ENCODE results near the gene PLA2G4D. TPM values are rescaled to one million over a fixed set of nuclear protein-coding genes. Genes with fewer than 3 reads are reported as not detected.

The PLA2G4D gene
- total RNA-seq, 2 donors from 2014 or later: 0.09 TPM; not detected in 1

- ATAC-seq (replicated peaks): no peak
- no peak overlapping the region for H3K27ac Mint-ChIP-seq
- H3K4me3 Mint-ChIP-seq: no peak overlapping the region
- no peaks in the 10 kb centered on the region for H3K36me3 Mint-ChIP-seq (ENCODE audit: low read depth)
- no peaks in the 10 kb centered on the region for H3K9me3 Mint-ChIP-seq
- no peaks in the 10 kb centered on the region for H3K4me1 Mint-ChIP-seq
- peaks cover 26% of the 10 kb centered on the region for H3K27me3 Mint-ChIP-seq
Observed at GRCh38 chr15:42066764-42067415, 27.5 kb downstream of the PLA2G4D start.

DNA sequence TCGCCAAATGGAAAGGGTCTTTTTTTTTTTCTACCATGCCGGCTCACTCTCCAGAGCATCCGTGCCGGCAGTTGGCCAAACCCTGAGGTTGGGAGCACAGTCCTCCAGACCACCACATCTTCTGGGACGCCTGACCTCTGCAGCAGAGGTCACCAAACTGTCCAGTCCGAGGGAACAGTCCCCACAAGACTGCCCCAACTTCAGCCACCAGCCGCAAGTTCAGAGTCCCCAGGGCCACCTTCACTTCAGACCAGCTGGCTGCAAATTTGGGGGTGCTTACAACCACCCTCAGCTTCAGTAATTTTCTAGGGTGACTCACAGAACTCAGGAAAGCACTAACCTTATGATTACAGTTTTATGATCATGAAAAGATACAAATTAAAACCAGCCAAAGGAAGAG lies 28.9 kb downstream of the PLA2G4D start:
- no peak overlapping the region for H3K4me3 Mint-ChIP-seq
- no peaks in the 10 kb centered on the region for H3K36me3 Mint-ChIP-seq (ENCODE audit: low read depth)
- H3K27ac Mint-ChIP-seq: no peak overlapping the region
- H3K4me1 Mint-ChIP-seq: no peaks in the 10 kb centered on the region
- no peak for ATAC-seq (replicated peaks)
- H3K9me3 Mint-ChIP-seq: no peaks in the 10 kb centered on the region
- peaks cover 26% of the 10 kb centered on the region for H3K27me3 Mint-ChIP-seq

DNA sequence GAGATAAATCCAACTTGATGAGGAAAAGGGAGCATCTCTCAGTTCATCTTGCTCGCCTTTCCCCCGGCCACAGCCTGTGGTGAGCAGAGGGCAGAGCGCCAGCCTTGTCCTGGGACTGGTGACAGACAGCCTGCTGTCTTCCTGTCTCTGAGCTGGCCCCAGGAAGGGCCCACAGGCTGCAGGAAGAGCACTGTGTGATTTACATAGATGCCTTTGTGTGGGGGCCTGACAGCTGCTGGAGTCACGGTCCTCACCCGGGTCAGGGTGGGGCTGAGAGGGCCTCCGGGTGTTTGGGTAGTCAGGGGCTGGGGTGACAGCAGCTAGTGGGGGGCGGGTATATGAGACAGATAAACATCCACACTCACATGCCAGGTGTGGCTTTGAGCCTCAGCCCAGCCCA lies 29.3 kb downstream of the PLA2G4D start:
- Mint-ChIP-seq H3K27ac (no peak overlapping the region), H3K27me3 (peaks cover 26% of the 10 kb centered on the region), H3K4me1 (no peaks in the 10 kb centered on the region), H3K4me3 (no peak overlapping the region), H3K36me3 (ENCODE audit: low read depth) (no peaks in the 10 kb centered on the region), H3K9me3 (no peaks in the 10 kb centered on the region)
- no peak for ATAC-seq (replicated peaks)

DNA sequence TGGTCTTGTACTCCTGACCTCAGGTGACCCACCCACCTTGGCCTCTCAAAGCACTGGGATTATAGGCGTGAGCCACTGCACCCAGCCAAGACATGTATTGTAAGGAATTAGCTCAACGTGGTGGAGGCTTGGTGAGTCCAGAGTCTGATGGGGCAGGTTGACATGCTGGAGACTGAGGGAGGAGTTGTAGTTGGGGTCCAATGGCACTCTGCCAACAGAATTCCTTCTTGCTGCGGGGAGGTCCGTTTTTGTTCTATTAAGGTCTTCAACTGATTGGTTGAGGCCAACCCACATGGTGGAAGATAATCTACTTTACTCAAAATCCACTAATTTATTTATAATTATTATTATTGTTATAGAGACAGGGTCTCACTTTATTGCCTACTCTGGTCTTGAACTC lies 30.1 kb downstream of the PLA2G4D start:
- Mint-ChIP-seq H3K36me3 (ENCODE audit: low read depth) (no peaks in the 10 kb centered on the region), H3K4me3 (no peak overlapping the region), H3K27me3 (peaks cover 25% of the 10 kb centered on the region), H3K9me3 (no peaks in the 10 kb centered on the region), H3K27ac (no peak overlapping the region), H3K4me1 (no peaks in the 10 kb centered on the region)
- no peak for ATAC-seq (replicated peaks)

DNA sequence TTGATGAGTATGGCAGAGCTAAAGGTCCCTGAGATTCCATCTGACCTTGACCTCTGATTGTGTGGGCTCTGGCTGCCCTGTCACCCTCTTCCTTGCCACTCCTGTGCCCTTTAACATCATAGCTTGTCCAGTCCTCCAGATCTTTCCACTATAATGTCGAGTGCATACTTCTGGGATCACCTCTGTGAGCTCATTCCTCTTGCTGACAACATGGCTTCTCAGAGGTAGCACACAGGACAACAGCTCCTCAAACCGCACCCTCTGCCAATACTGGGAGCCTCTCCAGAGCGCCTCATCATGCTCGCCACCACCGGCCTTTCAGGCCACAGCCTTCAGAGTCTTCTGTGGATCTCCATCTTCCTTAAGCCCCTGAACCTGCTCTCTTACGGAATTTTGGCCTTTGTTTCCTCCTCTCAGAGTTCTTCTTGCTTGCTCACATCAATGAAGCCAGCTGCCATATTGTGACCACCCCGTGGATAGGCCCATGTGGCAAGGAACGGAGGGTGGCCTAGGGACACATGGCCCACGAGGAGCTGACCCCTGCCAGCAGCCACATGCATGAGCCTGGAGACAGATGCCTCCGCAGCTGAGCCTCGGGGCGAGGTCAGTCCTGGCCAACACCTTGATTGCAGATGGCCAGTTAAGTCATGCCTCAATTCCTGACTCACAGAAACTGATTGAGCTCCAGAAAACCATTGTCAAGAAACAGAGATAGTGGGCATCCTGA lies 31.1 kb downstream of the PLA2G4D start:
- Mint-ChIP-seq H3K9me3 (no peaks in the 10 kb centered on the region), H3K27ac (no peak overlapping the region), H3K4me3 (no peak overlapping the region), H3K27me3 (peaks cover 22% of the 10 kb centered on the region), H3K36me3 (ENCODE audit: low read depth) (no peaks in the 10 kb centered on the region), H3K4me1 (no peaks in the 10 kb centered on the region)
- no peak for ATAC-seq (replicated peaks)

DNA sequence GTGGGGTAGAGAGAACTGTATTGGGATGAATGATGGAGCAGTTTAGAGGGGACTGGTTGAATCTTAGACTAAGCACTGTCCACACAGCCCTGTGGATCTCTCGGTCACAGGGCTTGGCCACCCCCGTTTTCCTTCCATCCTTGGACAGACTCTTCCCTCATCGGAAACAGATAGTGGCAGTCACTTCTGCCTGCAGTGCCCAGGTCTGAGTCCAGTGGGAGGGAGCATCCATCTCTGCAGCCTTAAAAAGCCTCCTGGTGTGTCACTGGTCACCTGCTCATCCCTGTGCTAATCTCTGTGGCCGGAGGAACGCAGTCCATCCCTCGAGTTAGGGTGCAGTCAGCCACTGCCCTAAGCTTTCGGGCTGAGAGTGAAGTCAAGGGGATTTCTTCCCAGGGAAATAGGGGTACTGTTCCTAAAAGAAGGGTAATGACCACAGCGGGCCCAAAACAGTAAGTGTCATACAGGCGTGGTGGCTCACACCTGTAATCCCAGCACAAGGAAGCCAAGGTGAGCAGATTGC lies 32.0 kb downstream of the PLA2G4D start:
- ATAC-seq (replicated peaks): no peak
- H3K4me1 Mint-ChIP-seq: no peaks in the 10 kb centered on the region
- no peaks in the 10 kb centered on the region for H3K9me3 Mint-ChIP-seq
- no peaks in the 10 kb centered on the region for H3K36me3 Mint-ChIP-seq (ENCODE audit: low read depth)
- H3K27ac Mint-ChIP-seq: no peak overlapping the region
- H3K4me3 Mint-ChIP-seq: no peak overlapping the region
- H3K27me3 Mint-ChIP-seq: peaks cover 28% of the 10 kb centered on the region

- H3K4me1 Mint-ChIP-seq: peaks cover 5% of the 10 kb centered on the region
- H3K36me3 Mint-ChIP-seq (ENCODE audit: low read depth): no peaks in the 10 kb centered on the region
- H3K27me3 Mint-ChIP-seq: peaks cover 26% of the 10 kb centered on the region
- H3K27ac Mint-ChIP-seq: no peak overlapping the region
- no peaks in the 10 kb centered on the region for H3K9me3 Mint-ChIP-seq
- H3K4me3 Mint-ChIP-seq: no peak overlapping the region
- ATAC-seq (replicated peaks): no peak
Observed at GRCh38 chr15:42060797-42061196, 33.6 kb downstream of the PLA2G4D start.

DNA sequence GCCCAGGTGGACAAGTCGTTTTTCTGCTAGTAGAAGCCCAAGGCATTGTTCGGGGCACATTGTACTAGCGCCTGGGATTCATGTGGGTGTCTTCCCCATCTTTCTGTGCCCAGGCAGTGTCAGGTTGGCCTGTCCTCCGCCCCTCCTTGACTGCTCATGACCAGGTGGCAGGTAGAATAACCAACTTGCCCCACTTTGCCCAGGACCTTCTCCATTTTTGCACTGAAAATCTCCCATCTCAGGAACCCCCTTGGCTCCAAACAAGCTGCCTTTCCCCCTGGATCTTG lies 33.9 kb downstream of the PLA2G4D start:
- Mint-ChIP-seq H3K9me3 (no peaks in the 10 kb centered on the region), H3K36me3 (ENCODE audit: low read depth) (no peaks in the 10 kb centered on the region), H3K27me3 (peaks cover 27% of the 10 kb centered on the region), H3K4me3 (no peak overlapping the region), H3K4me1 (peaks cover 5% of the 10 kb centered on the region), H3K27ac (no peak overlapping the region)
- ATAC-seq (replicated peaks): no peak

DNA sequence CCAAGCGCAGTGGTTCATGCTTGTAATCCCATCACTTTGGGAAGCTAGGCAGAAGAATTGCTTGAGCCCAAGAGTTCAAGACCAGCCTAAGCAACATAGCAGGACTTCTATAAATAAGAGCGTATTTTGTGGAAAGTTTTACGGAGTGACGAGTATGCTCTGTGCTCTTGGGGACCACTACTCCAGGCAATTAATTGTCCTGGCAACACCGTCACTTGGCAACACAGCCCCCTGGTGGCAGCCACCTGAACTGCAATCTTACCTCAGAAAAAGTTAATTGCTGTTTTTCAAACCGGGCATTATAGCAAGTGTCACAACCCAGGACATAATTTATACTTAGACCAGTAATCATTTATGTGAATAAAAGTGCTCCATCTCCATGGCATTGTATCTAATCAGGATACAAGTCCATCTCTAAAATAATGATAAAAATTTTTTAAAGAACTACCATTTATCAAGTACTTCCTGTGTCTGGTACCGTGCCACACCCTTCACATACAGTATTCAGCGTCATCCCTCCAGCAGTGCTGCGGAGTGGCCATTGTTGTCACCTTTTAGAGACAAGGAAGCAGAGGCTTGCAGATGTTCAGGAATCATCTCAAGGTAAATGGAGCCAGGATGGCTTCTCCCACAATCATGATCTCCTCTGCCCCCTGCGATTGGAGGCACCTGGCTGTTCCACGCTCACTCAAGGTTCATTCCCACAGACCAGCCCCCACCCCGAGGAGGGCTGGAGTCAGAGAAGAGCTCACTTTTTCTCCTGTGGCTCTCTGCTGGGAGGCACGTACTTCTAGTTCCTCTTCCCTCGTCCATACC lies 34.5 kb downstream of the PLA2G4D start:
- Mint-ChIP-seq H3K27ac (no peak overlapping the region), H3K36me3 (ENCODE audit: low read depth) (no peaks in the 10 kb centered on the region), H3K4me1 (peaks cover 5% of the 10 kb centered on the region), H3K9me3 (no peaks in the 10 kb centered on the region), H3K27me3 (peaks cover 27% of the 10 kb centered on the region), H3K4me3 (no peak overlapping the region)
- no peak for ATAC-seq (replicated peaks)

DNA sequence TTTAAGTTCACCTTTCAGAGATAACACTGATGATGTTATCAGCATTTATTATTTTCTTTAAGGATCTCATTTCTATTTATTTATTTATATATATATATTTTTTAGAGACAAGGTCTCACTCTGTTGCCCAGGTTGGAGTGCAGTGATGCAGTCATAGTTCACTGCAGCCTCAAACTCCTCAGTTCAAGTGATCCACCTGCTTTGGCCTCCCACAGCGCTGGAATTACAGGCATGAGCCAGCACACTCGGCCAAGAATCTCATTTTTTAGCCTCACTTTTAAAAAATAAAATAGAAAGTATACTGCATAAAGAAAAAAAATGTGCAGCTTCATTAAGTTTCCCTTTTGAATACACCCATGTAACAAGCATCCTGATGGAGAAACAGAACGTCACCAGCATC lies 35.6 kb downstream of the PLA2G4D start:
- no peak for ATAC-seq (replicated peaks)
- H3K4me1 Mint-ChIP-seq: peaks cover 5% of the 10 kb centered on the region
- H3K27me3 Mint-ChIP-seq: peaks cover 27% of the 10 kb centered on the region
- no peaks in the 10 kb centered on the region for H3K36me3 Mint-ChIP-seq (ENCODE audit: low read depth)
- no peaks in the 10 kb centered on the region for H3K9me3 Mint-ChIP-seq
- H3K4me3 Mint-ChIP-seq: no peak overlapping the region
- H3K27ac Mint-ChIP-seq: no peak overlapping the region

- no peak for ATAC-seq (replicated peaks)
- H3K4me3 Mint-ChIP-seq: peak overlapping the region; percentile 72
- no peaks in the 10 kb centered on the region for H3K9me3 Mint-ChIP-seq
- H3K36me3 Mint-ChIP-seq (ENCODE audit: low read depth): no peaks in the 10 kb centered on the region
- H3K27ac Mint-ChIP-seq: no peak overlapping the region
- peaks cover 5% of the 10 kb centered on the region for H3K4me1 Mint-ChIP-seq
- H3K27me3 Mint-ChIP-seq: peaks cover 21% of the 10 kb centered on the region
Observed at GRCh38 chr15:42057799-42058646, 36.3 kb downstream of the PLA2G4D start.

GRCh38 chr15:42056934-42057798 lies 37.2 kb downstream of the PLA2G4D start:
- ATAC-seq (replicated peaks): peak; percentile 88
- no peaks in the 10 kb centered on the region for H3K36me3 Mint-ChIP-seq (ENCODE audit: low read depth)
- peak overlapping the region; percentile 72 for H3K4me3 Mint-ChIP-seq
- H3K27me3 Mint-ChIP-seq: peaks cover 24% of the 10 kb centered on the region
- H3K9me3 Mint-ChIP-seq: no peaks in the 10 kb centered on the region
- H3K27ac Mint-ChIP-seq: peak overlapping the region; percentile 54
- H3K4me1 Mint-ChIP-seq: peaks cover 5% of the 10 kb centered on the region

DNA sequence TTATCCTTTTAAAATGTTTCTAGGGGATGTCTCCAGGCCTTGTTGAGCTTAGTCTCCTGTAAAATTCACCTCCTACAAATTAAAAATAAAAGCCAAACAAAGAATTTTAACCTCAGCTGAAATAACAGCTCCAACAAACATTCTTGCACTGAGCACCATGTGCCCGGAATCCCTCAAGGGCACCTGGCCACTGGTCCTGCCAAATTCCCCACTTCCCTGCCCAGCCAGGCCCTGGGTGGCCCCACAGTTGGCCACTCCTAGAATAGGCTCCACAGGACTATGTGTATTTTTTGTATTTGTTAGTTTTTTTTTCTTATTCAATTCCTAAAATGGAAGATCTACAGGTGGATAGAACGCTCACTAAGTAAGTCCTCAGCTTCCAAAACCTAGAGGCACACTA lies 40.4 kb downstream of the PLA2G4D start:
- Mint-ChIP-seq H3K27me3 (peaks cover 24% of the 10 kb centered on the region), H3K27ac (no peak overlapping the region), H3K4me3 (no peak overlapping the region)

More for the DNA sequence above, 40.4 kb downstream of the PLA2G4D start:
- no peak for ATAC-seq (replicated peaks)
- peaks cover 5% of the 10 kb centered on the region for H3K4me1 Mint-ChIP-seq
- no peaks in the 10 kb centered on the region for H3K9me3 Mint-ChIP-seq
- no peaks in the 10 kb centered on the region for H3K36me3 Mint-ChIP-seq (ENCODE audit: low read depth)

All from activated T-helper 17 cell treated with anti-CD3 and anti-CD28 coated beads, Interleukin-2, amount 50 U/mL, for 72 hours (primary cell).